ENCODE data around the gene SLC43A2.

The SLC43A2 gene

GRCh38 chr17:1621273-1621954, 7.2 kb downstream of the SLC43A2 start:
- no peak for FAIRE-seq

- FAIRE-seq, result no peak
Observed at GRCh38 chr17:1620486-1620885, 8.1 kb downstream of the SLC43A2 start.

GRCh38 chr17:1617620-1618174, 10.9 kb downstream of the SLC43A2 start:
- no peak for FAIRE-seq

GRCh38 chr17:1616101-1616500, 12.5 kb downstream of the SLC43A2 start:
- no peak for FAIRE-seq

GRCh38 chr17:1612400-1612799, 16.2 kb downstream of the SLC43A2 start:
- no peak for FAIRE-seq

- FAIRE-seq, result no peak
Observed at GRCh38 chr17:1611715-1612114, 16.9 kb downstream of the SLC43A2 start.

GRCh38 chr17:1608676-1609075, 20.0 kb downstream of the SLC43A2 start:
- no peak for FAIRE-seq

- FAIRE-seq, result no peak
Observed at GRCh38 chr17:1607971-1608320, 20.7 kb downstream of the SLC43A2 start.

- FAIRE-seq, result no peak
Observed at GRCh38 chr17:1606352-1606985, 22.2 kb downstream of the SLC43A2 start.

- FAIRE-seq, result no peak
Observed at GRCh38 chr17:1605681-1606351, 22.8 kb downstream of the SLC43A2 start.

GRCh38 chr17:1604831-1605528, 23.7 kb downstream of the SLC43A2 start:
- no peak for FAIRE-seq

GRCh38 chr17:1601571-1601970, 27.1 kb downstream of the SLC43A2 start:
- FAIRE-seq, result no peak

GRCh38 chr17:1598399-1599095, 30.1 kb downstream of the SLC43A2 start:
- FAIRE-seq, result no peak

- no peak for FAIRE-seq
Observed at GRCh38 chr17:1597861-1598342, 30.7 kb downstream of the SLC43A2 start.

GRCh38 chr17:1593630-1593931, 35.1 kb downstream of the SLC43A2 start:
- no peak for FAIRE-seq

GRCh38 chr17:1592751-1593629, 35.6 kb downstream of the SLC43A2 start:
- FAIRE-seq, result no peak

- FAIRE-seq, result no peak
Observed at GRCh38 chr17:1591474-1592090, 37.1 kb downstream of the SLC43A2 start.

- no peak for FAIRE-seq
Observed at GRCh38 chr17:1590747-1591473, 37.7 kb downstream of the SLC43A2 start.

GRCh38 chr17:1590029-1590746, 38.4 kb downstream of the SLC43A2 start:
- peak; percentile 84 for FAIRE-seq
